NCI-H1092 (cell line): ENCODE data around the gene RALA.
A peak's percentile ranks its signal among the peaks of the same experiment; 100 is the strongest.
"Not testable (repeated sequence)": the region's sequence is repeated elsewhere in the genome, so short reads cannot be mapped to it uniquely, and the experiment has no call there.

Experiments used
- DNase-seq: peaks from one replicate; lab custom pipeline; 2025; lab: John Stamatoyannopoulos, UW

Gene RALA

DNA sequence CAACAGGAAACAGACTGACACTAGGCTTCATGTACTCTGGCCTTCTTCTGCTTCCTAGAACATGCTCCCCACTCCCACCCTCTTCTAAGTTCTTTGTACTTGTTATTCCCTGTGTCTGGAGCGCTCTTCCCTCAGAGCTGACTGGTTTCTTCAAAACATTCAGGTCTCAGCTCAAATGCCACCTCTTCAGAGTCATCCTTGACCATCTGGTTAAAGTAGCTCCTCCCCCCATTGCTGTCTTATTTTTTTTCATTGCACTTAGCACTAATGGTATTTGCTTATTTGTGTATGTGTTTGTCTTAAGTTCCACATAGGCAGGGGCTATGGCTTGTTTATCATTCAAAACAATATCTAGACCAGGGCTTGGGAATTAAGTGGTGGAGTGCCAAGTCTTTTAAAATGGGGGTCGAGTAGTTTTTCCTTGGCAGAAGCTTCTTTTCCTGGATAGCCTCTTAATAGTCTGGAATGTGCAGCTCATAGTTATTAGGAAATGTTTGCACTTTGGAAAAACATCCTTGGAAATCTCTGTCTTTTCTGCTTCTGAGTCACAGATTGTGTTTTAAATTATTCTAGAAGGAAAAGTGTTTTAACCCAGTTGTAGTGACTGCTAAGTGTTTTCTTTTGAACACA, 60.0 kb downstream of the RALA start:
- DNase-seq, result no peak

DNA sequence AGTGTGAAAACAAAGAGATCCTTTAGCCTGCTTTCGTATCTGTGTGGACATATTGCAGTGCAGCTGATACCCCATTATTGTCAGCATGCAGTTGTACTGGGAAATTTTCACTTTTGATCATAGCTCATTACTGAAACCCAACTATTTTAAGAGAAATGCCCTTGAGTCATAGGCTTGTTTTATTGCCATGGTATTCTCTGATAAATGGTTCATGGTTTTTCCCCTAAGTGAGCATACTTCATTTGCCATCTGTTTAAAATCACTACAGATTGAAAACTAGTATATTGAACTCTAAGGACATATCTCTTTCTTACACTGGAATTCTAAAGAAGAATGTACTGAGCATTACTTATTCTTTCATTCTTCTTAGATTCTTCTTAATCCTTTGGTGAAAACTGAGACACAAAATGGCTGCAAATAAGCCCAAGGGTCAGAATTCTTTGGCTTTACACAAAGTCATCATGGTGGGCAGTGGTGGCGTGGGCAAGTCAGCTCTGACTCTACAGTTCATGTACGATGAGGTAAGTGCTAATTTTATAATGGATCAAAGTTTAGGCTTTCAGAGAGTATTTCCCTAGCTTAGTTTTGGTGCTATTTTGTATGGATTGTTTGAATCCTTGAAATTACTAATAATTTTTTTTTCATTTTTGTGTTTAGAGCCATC, 63.0 kb downstream of the RALA start:
- DNase-seq, result no peak

DNA sequence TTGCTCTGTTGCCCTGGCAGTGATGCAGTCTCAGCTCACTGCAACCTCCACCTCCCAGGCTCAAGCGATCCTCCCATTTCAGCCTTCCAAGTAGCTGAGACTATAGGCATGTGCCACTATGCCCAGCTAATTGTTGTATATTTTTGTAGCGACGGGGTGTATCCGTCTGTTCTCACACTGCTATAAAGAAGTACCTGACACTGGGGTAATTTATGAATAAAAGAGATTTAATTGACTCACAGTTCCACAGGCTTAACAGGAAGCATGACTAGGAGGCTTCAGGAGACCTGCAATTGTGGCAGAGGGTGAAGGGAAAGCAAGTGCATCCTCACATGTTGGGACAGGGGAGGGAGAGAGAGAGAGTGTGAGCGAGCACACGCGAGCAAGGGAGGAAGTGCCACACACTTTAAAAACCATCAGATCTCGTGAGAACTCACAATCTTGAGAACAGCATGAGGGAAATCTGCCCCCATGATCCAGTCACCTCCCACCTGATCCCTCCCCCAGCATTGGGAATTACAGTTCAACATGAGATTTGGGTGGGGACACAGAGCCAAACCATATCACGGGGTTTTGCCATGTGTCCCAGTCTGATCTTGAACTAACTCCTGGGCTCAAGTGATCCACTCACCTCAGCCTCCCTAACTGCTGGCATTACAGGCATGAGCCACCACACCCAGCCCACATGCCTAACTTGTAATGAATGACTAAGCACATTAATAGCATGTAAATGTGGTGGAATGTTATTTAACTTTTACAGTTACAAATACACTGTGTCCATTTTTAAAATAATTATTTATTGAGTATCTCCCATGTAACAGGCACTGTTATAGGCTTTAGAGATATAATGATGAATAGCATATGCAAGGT, 65.5 kb downstream of the RALA start:
- no peak for DNase-seq

DNA sequence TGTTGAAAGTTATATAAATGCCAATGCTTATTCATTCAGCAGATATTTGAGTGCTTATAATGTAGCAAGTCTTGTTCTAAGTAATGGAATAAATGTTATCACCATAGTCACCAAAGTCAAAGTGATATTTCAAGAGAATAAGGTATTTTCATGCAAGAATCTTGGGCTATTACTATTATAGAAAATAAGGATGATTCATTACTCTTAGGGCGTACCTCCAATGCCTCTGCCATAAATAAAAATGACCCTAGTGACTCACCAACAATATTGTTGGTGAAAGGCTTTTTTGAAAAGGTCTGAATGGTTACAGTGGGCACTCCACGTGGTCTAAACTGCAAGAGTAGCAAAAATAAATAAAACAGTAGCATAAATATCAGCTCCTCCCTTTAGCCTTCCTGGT, 68.4 kb downstream of the RALA start:
- DNase-seq, result no peak

DNA sequence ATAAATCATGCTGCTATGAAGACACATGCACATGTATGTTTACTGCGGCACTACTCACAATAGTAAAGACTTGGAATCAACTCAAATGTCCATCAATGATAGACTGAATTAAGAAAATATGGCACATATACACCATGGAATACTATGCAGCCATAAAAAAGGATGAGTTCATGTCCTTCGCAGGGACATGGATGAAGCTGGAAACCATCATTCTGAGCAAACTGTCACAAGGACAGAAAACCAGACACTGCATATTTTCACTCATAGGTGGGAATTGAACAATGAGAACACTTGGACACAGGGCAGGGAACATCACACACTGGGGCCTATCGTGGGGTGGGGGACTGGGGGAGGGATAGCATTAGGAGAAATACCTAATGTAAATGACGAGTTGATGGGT, 69.7 kb downstream of the RALA start:
- not testable (repeated sequence) for DNase-seq

DNA sequence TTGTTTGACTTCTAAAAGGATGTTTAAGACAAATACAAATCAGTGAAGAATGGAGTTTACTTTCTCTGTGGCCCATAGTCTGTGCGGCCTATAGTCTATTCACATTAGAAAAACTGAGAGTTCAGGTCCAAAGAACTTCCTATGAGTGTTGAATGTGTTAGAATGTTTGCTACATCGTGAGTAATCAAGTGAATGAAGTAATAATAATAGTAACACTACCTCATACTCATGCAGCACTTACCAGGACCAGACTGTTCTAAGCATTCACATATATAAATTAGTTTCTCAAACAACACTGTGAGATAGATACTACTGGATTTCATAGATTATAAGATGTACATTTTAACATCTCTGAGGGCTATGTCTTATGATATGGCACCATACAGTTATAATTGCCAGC, 70.4 kb downstream of the RALA start:
- DNase-seq, result no peak

DNA sequence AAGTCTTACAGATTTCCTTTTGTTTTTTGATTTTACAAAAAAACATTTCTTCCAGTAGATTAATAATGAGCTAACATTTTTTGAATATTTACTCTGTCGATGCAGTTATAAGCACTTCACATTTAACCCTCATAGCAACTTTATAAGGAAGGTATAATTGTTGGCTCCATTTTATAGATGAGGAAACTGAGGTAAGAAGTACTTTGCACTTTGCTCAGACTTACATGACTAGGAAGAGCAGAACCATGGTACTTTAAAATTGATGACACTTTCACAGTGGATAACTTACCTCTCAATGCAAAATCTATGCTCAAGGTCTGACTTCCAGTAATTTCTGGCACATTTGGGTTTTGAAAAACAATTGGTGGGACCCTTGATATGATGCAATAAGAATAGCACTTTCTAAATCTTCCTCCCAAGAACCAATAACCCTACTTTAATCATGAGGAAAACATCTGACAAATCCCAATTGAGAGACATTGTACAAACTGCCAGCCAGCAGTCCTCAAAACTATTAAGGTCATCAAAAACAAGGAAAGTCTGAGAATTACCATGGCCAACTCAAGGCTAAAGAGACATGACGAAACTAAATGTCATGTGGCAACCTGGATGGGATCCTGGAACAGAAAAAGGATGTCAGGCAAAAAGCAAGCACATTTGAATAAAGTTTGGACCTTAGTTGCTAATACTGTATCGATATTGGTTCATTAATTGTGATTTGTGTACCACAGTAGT, 72.6 kb downstream of the RALA start:
- no peak for DNase-seq

DNA sequence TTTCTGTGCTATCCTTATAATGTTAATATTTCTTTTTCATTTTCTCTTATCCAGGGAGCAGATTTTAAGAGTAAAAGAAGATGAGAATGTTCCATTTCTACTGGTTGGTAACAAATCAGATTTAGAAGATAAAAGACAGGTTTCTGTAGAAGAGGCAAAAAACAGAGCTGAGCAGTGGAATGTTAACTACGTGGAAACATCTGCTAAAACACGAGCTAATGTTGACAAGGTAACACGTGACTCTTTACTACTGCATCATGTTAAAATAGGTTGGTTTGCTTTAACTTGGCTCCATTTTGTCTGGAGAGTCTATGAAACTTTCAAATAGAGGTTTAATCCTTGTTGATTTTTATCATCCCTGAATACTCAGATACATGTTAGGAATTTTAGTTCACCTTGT, 73.3 kb downstream of the RALA start:
- DNase-seq, result no peak

DNA sequence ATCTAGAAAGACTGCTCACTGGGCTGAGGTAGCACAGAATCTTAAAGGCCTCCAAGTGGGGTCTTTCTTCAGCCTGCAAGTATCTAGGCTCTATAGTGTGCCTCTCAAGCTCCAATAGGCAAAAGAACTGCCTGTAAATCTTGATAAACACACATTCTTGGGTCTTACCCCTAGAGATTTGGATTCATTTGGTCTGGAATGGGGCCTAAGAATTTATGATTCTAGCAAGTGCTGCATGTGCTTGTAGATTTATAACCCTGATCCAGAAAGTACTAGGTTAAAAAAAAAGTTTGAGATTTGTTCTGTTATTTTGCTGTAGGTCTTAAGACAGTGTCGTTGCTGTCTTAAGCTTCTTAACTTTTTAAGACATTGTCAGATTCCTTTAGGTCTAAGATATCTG, 74.1 kb downstream of the RALA start:
- DNase-seq, result no peak

DNA sequence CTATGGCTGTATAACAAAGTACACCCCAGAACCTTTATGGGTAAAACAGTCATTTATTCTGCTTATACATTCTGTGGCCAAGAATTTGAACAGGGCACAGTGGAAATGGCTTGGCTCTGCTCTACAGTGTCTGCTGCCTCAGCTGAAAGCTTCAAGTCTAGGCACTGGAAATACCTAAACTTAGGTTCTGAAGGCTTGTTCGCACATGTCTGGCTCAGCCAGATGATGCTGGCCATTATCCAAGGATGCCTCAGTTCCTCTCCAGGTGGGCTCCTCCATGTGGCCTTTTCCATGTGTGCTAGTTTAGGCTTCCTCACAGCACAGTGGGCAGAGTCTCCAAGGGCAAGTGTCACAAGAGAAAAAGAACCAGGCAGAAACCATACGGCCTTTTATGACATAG, 76.8 kb downstream of the RALA start:
- DNase-seq, result no peak

DNA sequence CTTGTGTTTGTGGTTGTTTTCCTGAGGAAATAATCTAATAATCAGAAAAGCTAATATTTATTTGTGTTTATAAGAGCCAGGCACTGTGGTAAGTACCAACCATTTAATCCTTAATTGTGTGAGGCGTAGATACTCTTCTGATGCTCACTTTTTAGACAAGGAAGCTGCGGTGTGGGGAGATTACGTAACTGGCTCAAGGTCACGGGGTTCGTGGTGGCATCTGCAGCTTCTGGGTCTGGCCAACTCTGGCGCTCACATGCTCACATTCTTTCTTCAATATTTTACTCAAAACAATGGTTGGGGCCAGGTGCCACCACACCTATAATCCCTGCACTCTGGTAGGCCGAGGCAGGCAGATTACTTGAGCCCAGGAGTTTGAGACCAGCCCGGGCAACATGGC, 77.6 kb downstream of the RALA start:
- DNase-seq, result no peak

DNA sequence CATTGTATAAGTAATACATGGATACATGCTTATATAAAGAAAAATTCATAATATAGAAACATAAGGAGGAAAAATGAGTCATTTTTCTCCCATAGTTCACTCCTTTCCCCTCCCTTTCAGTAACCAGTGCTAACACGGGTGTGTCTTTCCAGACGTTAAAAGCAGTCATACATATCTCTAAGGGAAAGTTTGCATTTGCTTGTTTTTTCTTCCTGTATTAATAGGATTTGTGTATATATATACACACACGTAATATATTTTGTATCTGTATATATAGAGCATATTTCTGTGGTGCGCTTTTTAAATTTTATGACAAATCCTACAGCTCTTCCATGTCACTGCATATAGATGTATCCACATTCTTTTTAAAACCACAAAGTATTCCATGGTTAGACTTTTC, 78.8 kb downstream of the RALA start:
- no peak for DNase-seq

DNA sequence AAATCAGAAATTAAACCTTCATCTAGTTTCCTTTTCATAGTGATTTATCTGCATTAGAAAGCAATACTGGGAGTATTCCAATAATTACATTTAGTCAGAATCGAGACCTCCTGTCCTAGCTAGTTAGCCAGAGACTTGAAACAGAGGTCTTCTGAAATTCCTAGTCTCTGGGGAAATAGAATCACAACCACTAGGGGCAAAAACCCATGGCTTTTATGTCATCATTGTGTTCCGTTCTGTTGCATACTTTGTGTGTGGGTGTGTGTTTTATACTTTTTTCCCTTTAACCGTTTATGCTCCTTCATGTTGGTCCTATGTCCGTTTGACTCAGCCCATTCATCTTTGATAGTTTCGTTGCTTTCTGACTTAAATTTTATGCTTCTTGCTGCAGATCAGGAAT, 79.8 kb downstream of the RALA start:
- DNase-seq, result no peak

DNA sequence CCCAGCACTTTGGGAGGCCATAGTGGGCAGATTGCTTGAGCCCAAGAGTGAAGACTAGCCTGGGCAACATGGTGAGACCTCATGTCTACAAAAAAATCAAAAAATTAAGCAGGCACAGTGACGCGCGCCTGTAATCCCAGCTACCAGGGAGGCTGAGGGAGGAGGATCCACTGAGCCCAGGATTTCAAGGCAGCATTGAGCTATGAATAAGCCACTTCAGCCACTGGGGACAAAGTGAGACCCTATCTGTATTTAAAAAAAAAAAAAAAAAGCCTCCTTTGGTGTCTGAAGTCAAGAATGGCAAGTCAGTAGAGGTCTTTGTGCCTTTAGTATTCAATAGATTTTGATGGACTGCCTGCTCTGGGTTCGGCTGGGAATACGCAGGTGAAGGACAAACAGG, 85.7 kb downstream of the RALA start:
- DNase-seq, result no peak

DNA sequence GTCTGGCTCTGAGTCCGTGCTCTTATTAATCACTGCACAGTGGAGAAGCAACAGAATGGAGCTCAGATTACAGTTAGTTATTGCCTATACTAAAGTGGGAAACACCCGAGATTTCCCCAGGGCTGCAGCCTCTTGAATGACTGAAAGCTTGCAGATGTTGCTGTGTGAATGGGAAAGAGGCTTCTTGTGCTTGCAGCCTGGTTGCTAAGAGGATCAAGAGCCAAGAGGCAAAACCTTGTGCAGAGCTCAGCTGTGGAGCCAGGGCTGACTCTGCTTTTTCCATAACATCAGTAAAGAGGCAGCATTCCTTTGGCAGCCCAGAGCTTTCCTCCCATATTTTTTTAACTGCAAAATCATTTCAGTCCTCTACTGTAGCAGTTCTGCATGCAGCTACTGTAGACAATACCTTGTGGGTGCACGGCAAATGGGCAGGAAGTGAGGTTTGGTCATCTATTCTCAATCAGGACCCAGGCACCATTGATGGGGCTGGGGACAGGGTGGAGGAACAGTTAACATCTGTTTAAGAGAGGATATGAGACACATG, 86.5 kb downstream of the RALA start:
- DNase-seq, result peak; percentile 23

DNA sequence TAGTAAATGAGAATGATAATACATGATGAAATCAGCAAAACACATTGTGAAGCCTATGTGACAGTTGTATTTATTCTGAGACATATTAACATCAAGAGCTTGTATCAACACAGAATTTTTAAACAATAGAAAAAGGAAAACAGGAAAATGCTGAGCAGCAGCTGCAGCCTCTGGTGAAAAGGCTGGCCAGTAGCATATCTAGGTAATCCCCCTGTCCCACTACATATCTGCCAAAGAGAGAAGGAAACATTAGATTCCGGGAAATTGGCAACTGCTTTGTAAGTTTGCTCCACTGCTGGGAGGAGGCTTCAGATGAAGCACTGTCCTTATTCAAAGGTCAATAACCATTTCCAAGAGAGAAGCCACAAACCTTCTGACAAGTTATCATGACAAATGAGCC, 89.4 kb downstream of the RALA start:
- DNase-seq, result no peak

DNA sequence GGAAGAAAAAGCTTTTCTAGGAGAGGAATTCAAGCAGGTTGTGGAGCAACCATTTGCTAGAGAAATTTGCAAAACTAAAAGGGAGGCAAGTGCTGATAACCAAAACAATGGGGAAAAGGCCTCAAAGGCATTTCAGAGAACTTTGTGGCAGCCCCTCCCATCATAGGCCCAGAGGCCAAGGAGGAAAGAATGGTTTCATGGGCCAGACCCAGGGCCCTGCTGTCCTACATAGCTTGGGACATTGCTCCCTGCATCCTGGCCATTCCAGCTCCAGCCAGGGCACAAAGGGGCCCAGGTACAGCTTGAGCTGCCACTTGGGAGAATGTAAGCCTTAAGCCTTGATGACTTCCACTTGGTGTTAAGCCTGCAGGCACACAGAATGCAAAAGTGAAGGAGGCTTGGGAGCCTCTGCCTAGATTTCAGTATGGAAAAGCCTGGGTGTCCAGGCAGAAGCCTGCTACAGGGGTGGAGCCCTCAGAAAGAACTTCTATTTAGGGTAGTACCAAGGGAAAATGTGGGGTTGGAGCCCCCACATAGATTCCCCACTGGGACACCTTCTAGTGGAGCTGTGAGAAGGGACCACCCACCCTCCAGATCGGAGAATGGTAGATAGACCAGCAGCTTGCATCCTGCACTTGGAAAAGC, 91.2 kb downstream of the RALA start:
- DNase-seq, result no peak

DNA sequence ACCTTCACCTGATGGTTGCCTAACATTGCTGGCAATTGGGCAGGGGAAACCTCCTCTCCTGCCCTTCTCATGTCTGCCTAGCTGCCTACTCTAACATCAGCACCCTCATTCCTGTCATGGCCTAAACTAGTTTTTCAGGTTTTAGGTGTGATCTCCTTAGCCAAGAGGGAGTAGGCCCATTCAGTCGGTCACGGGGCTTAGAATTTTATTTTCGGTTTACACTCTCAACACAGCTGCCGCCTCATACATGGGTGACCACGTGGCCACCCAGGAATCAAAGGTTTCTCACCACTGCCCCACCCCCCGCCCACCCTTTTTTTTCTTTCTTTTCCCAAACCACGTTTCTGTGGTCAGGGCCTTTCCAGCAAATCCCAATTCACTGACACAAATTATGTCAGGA, 97.2 kb downstream of the RALA start:
- no peak for DNase-seq

DNA sequence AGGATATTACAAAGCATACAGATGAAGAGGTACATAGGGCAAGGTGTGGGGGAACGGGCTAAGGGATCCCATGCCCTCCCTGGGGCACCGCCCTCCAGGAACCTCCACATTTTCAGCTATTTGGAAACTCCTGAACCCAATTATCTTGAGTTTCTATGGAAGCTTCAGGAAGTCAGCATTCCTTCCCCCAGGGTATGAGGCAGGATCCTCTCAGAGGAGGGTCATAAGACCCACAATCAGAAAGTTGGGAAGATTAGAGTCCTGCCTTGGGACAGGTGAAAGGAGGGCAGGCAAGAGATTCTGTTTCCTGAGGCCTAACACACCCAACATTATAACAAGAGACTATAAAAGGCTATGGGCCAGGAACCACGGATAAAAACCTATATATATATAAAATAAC, 98.0 kb downstream of the RALA start:
- no peak for DNase-seq

DNA sequence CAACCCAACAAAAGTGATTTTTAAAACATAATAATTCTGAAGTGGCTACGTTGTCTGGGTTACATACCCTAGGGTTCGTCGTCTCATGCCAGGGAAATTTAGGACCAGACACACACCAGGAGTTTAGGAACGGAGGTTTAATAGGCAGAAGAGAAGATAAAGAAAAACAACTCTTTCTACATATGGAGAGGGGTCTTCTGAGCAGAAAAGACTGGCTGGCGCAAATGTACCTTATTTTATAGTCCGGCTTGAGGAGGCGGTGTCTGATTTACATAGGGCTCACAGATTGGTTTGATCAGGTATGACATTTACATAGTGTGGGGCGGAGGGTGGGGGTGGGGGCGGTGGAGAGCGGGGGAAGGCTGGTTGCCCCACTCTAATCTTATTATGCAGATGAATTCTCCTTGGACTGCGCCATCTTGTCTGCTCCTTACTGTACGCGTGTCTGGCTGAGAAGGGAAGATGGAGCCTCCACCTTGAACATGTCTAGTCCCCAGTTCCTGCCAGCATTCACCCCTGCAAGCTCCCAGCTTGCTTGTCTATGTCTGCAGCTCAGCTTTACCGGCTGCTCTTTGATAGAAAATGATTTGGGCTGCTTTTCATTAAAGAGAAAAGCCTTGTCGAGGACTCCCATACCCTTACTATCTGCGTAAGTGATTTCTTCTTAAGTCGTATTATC, 98.7 kb downstream of the RALA start:
- DNase-seq, result no peak
